ENCODE data around the gene ACAP3.

- TF ChIP-seq GATA2 (IDR thresholded peaks at IDR 0.05; ENCODE audit: low read depth, low read length) = no peak
- TF ChIP-seq GATA3 (IDR thresholded peaks at IDR 0.05; ENCODE audit: low read depth, low read length) = no peak
Measured at GRCh38 chr1:1348420-1349255, 40.9 kb upstream of the ACAP3 start.
